HL-60/S4 treated with retinoic acid at 250 ng/mL for 4 days and 3 days (cell line): ENCODE measurements around the gene GRK6.

ENCODE experiments used
- in situ Hi-C: fragments of 300-500 bp; cut with MboI; formaldehyde crosslinking; loops from 2 replicates; pipeline ENCODE4 v1.7.0; 2022; ENCODE audit warnings: low sequenced_read_pairs

Gene GRK6

DNA sequence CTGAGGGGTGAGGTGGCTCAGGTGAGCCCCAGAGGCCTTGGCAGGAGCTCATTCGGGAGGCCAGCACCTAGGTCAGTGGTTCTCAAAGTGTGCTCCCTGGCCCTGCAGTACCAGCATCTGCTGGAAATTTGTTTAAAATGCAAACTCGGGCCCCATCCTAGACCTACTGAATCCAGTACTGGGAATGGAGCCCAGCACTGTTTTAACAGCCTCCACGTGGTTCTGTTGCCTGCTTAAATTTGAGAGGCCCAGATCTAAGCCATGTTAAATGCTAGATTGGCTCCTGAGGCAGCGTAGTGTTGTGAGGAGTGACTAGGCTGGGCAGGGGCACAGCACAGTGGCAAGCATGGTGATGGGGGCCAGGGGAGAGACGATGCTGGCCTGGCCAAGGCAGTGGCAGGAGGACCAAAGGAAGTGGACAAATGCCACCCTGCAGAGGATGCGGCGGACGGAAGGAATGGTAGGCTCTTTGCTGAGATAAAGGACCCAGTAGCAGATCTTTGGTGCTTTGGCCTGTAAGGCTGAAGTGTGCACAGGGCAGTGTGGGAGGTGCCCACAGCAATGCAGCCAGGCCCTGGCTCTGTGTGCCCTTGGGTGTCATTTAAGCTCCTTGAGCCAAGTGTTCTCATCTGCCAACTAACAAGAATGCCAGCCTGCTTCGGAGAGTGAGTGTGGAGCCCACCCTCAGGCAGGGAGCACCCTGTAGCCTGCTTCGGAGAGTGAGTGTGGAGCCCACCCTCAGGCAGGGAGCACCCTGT, 24.4 kb downstream of the GRK6 start:
- in situ Hi-C loops: no loop called here

DNA sequence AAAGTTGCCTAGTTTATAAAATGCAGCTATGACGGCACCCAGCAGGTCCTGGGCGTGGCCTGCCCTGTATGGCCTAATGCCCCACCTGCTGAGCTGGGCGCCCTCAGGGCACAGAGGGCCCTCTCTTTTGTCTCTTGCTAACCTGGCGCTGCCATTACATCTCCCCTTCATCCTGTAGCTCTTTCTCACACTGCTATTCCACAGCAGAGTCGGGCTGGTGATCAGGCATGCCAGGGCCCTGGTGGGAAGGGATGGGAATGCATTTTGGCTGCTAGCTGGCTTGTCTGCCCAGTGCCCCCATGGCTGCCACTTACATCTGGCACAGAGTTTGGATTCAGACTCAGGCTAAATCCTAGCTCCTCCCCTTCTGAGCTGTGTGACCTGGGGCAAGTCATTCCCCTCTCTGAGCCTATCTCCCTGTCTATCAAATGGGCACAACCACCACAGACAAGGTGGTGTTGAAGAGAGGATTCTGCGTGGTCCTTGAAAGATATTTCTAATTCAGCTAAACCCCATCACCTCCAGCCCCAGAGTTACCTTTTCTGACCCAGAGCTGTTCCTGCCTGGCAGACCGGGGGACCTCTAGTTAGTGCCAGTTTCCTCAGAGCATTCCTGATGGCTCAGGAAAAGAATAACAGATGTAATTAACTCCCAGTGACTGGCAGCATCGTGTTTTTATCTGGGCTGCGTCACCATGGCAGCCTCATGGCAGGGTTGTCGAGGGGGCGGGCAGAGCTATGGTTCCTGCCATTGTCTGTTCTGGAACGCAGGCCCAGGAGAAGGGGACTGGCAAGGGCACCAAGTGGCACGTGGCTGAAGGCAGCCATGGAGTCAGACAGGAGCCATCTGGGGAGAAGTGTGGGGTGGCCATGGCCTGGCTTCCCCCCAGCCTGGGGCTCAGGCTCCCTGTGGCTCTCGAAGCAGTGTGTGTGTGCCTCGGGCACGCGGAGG, 26.5 kb downstream of the GRK6 start:
- in situ Hi-C loops: no loop called here

DNA sequence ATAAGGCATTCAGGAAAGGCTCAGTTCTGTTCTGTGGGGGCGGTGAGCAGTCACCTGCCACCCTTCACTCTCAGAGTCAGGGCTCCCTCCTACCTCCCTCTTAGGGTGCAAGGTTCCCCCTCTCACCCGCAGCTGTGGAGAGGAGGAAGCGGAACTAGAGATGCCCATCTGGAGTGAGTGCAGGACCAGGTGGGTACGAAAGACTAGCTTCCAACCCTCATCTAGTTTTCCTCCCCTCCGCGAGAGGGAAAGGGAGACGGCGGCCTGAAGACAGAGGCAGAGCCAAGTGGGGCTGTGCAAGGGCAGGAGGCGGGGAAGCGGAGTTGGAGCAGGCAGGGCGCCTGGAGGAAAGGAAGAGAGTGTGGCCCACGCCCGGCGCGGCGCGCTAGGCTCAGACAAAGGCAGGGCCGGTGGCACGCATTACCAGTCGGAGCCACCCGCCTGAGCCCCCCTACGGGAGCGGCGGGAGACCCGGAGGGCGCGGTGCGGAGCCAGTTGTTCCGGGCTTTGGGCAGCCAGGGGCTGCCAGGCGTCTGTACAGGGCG, 27.4 kb downstream of the GRK6 start:
- in situ Hi-C loops: no loop called here

- in situ Hi-C loops: no loop called here
These were observed 28.0 kb downstream of the GRK6 start for GRCh38 chr5:177454397-177455035.

- in situ Hi-C loops: no loop called here
These were observed 28.7 kb downstream of the GRK6 start for GRCh38 chr5:177455036-177455660.

- in situ Hi-C loops: no loop called here
These were observed 29.4 kb downstream of the GRK6 start for GRCh38 chr5:177455661-177456590.

- in situ Hi-C loops: no loop called here
These were observed 30.1 kb downstream of the GRK6 start for GRCh38 chr5:177456591-177456964.

- in situ Hi-C loops: no loop called here
These were observed 30.7 kb downstream of the GRK6 start for GRCh38 chr5:177456976-177457851.

- in situ Hi-C loops: no loop called here
These were observed 31.6 kb downstream of the GRK6 start for GRCh38 chr5:177457852-177458681.

- in situ Hi-C loops: no loop called here
These were observed 32.5 kb downstream of the GRK6 start for GRCh38 chr5:177458912-177459350.

- in situ Hi-C loops: no loop called here
These were observed 32.9 kb downstream of the GRK6 start for GRCh38 chr5:177459357-177459756.

DNA sequence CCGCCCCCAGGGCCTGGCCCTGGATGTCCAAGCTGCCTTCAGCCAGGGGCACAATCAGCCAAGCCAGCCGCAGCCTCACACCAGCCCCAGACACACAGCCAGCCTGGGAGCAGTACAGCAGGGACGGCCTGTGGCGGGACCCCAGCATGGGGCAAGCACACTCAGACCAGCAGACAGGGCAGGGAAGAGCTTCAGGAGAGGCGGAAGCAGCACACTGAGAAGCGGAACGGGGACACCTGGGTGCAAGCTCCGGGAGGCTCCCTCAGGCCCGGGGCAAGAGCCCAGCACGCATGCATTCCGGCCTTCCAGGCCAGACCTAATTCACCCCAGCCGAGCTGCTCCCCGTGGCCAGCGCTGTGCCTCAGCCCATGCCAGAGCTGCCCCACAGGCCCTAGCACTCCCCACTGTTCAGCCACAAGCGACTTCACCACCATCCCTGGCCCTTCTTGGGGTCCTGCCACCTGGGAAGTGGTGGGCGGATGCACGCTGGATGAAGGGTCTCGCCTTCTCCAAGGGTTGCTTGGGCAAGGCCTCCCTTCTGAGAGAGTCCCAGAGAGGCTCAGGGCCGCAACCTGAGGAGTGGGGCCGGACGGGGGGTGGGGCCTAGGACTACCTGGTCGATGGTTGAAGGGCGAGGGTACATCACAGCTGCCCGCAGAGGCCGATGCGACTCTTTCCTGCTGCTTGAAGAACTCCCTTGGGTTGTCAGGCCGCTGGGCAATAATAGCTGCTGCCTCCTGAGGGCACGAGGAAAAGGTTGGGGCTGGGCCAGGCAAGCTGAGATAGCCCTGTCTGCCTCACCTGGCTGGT, 33.5 kb downstream of the GRK6 start:
- in situ Hi-C loops: no loop called here

DNA sequence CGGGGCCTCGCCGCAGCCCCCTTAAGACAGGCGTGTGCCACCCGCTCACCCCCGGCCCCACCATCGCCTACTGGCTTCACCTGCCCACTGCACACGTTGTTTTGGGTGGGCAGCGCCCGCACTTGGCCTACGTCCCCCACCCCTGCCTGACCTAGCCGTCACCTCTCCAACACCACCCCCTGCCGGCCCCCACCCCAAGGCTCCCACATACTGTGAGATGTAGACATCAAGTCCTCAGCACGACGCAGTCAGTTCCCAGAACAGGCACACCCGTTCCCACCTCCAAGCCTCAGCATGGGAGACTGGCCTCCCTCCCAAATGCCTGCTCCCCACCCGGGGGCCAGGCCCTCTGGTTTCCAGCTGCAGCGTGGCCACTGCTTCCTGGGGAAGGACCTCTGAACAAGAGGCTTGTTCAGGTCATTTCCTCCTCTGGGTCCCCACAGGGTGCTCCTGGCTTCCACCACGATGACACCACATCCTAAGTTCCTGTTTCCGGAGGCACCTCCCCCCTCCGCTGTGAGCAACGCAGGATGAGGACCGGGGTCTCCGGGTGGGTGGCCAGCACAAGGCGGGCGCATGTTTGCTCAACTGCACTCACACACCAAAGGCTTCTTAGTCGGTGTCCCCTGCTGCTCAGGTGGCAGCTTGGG, 35.7 kb downstream of the GRK6 start:
- in situ Hi-C loops: no loop called here

DNA sequence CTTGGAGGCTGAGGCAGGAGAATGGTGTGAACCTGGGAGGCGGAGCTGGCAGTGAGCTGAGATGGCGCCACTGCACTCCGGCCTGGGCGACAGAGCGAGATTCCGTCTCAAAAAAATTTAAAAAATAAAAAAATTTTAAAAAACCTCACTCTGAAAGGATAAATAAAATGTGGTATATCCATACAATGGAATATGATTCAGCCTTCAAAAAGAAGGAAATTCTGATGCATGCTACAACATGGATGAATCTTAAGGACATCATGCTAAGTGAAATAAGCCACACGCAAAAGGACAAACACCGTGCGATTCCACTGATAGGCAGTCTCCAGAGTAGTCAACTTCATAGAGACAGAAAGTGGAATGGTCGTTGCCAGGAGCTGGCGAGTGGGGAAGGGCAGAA, 38.6 kb downstream of the GRK6 start:
- in situ Hi-C loops: no loop called here

DNA sequence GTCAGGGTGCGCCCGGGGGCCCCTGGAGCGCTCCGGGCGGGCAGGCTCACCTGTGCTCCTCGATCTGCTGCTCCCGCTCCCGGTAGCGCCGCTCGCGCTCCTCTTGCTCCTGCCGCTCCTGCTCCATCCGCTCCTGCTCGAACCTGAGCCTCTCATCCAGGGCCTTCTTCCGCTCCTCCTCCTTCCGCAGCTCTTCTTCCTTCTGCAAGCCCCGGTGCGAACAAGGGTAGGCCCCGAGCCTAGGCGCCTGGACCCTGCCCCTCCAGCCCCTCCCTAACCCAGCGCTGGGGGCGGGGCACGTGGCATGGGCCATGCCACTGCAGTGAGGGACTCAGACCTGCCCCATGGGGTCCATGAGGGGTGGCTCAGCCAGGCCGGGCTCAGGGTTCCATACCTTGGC, 40.4 kb downstream of the GRK6 start:
- in situ Hi-C loops: no loop called here

- in situ Hi-C loops: no loop called here
These were observed 41.0 kb downstream of the GRK6 start for GRCh38 chr5:177467436-177467835.

DNA sequence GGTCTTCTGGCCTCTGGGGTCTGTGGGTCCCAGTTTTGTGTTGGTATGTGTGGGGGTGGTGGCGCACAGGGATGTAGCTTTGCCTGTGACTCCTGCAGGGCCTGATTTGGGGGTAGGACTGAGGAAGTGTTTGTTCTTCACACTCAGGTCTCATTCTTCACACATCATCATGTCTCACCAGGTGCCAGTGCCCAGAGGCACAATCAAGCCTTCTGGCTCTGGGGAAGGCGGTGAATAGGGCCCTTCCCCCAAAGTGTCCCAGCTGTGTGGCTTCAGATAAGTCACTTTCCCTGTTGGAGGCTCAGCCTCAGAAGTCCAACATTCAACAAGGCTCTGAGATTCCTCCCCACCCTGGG, 41.8 kb downstream of the GRK6 start:
- in situ Hi-C loops: no loop called here
